ENCODE measurements around the gene GUCY1A1.

The GUCY1A1 gene

GRCh38 chr4:155781249-155781831 is 114.7 kb downstream of the GUCY1A1 start:
- no peak for DNase-seq

Data from CD4-positive, alpha-beta T cell treated with Interleukin-17A for 4 hours (primary cell).